Nephron progenitor cell (in vitro differentiated cells): Measurements from ENCODE around the gene NXPE1.
"Not testable (repeated sequence)": the region's sequence is repeated elsewhere in the genome, so short reads cannot be mapped to it uniquely, and the experiment has no call there.

Source experiments
- DNase-seq: peaks from one replicate; pipeline ENCODE4 v3.0.0; 2021
- H3K27ac Mint-ChIP-seq: 2 replicates; pipeline ENCODE4 v1.8.0; 2021; ENCODE audit warnings: mild to moderate bottlenecking, moderate library complexity, mixed read lengths
- H3K27me3 Mint-ChIP-seq: 2 replicates; pipeline ENCODE4 v1.8.0; 2021; ENCODE audit warnings: mild to moderate bottlenecking, low read depth, mixed read lengths; ENCODE audit not compliant: poor library complexity
- H3K36me3 Mint-ChIP-seq: 2 replicates; pipeline ENCODE4 v1.8.0; 2021; ENCODE audit warnings: low read depth, mixed read lengths
- H3K4me1 Mint-ChIP-seq: 2 replicates; pipeline ENCODE4 v1.8.0; 2021; ENCODE audit warnings: mixed read lengths
- H3K4me3 Mint-ChIP-seq: 2 replicates; pipeline ENCODE4 v1.8.0; 2021; ENCODE audit warnings: mild to moderate bottlenecking, moderate library complexity, mixed read lengths
- H3K9me3 Mint-ChIP-seq: 2 replicates; pipeline ENCODE4 v1.8.0; 2021; ENCODE audit warnings: mild to moderate bottlenecking, moderate library complexity, mixed read lengths
- CTCF ChIP-seq: fragments of 200-600 bp; sonication (generic); IDR thresholded peaks from 2 replicates; pipeline ENCODE4 v1.5.0; 2021; ENCODE audit warnings: antibody characterized with exemption

Gene NXPE1

GRCh38 chr11:114559425-114560310, at the start of gene NXPE1:
Gene NXPE1, minus strand, starts transcription at chr11:114559881. Its CDS starts 8,680 bp downstream, at chr11:114551201.
- no peaks in the 10 kb centered on the region for H3K4me1 Mint-ChIP-seq
- no peak for TF ChIP-seq CTCF
- H3K9me3 Mint-ChIP-seq = no peaks in the 10 kb centered on the region
- no peaks in the 10 kb centered on the region for H3K27me3 Mint-ChIP-seq
- no peak within 1 kb of the TSS for H3K27ac Mint-ChIP-seq
- DNase-seq = no peak
- H3K4me3 Mint-ChIP-seq = no peak within 1 kb of the TSS
- H3K36me3 Mint-ChIP-seq = no peaks in the 10 kb centered on the region

- Mint-ChIP-seq H3K36me3 (no peaks in the 10 kb centered on the region), H3K4me3 (no peak overlapping the region), H3K27ac (no peak overlapping the region), H3K9me3 (peaks cover 78% of the 10 kb centered on the region), H3K27me3 (no peaks in the 10 kb centered on the region), H3K4me1 (no peaks in the 10 kb centered on the region)
- no peak for DNase-seq
- TF ChIP-seq CTCF = no peak
Measured at GRCh38 chr11:114609429-114609828, 49.7 kb upstream of the NXPE1 start.

- not testable (repeated sequence) for H3K4me1 Mint-ChIP-seq, H3K27ac Mint-ChIP-seq, DNase-seq, H3K4me3 Mint-ChIP-seq, H3K36me3 Mint-ChIP-seq, H3K27me3 Mint-ChIP-seq
- H3K9me3 Mint-ChIP-seq = peaks cover 73% of the 10 kb centered on the region
Measured at GRCh38 chr11:114608605-114609004, 48.9 kb upstream of the NXPE1 start.

GRCh38 chr11:114607753-114608459, 48.2 kb upstream of the NXPE1 start:
- Mint-ChIP-seq H3K27ac (no peak overlapping the region), H3K9me3 (peaks cover 72% of the 10 kb centered on the region), H3K27me3 (no peaks in the 10 kb centered on the region), H3K4me1 (no peaks in the 10 kb centered on the region), H3K4me3 (no peak overlapping the region), H3K36me3 (no peaks in the 10 kb centered on the region)
- no peak for TF ChIP-seq CTCF
- no peak for DNase-seq

GRCh38 chr11:114606802-114607075, 47.1 kb upstream of the NXPE1 start:
- H3K4me3 Mint-ChIP-seq, H3K4me1 Mint-ChIP-seq, H3K27ac Mint-ChIP-seq, H3K27me3 Mint-ChIP-seq, H3K36me3 Mint-ChIP-seq, DNase-seq: not testable (repeated sequence)
- H3K9me3 Mint-ChIP-seq = peaks cover 60% of the 10 kb centered on the region

GRCh38 chr11:114606003-114606801, 46.5 kb upstream of the NXPE1 start:
- TF ChIP-seq CTCF = no peak
- no peaks in the 10 kb centered on the region for H3K36me3 Mint-ChIP-seq
- no peak for DNase-seq
- H3K27me3 Mint-ChIP-seq = no peaks in the 10 kb centered on the region
- H3K4me3 Mint-ChIP-seq = no peak overlapping the region
- H3K9me3 Mint-ChIP-seq = peaks cover 57% of the 10 kb centered on the region
- H3K4me1 Mint-ChIP-seq = no peaks in the 10 kb centered on the region
- no peak overlapping the region for H3K27ac Mint-ChIP-seq
